Measurements from ENCODE around the gene TSEN15. TPM values are rescaled to one million over a fixed set of nuclear protein-coding genes. Genes with fewer than 3 reads are reported as not detected.

The TSEN15 gene
- total RNA-seq, 4 donors from 2014 or later, result 14.8 to 24.7 (median 21.3) TPM

DNA sequence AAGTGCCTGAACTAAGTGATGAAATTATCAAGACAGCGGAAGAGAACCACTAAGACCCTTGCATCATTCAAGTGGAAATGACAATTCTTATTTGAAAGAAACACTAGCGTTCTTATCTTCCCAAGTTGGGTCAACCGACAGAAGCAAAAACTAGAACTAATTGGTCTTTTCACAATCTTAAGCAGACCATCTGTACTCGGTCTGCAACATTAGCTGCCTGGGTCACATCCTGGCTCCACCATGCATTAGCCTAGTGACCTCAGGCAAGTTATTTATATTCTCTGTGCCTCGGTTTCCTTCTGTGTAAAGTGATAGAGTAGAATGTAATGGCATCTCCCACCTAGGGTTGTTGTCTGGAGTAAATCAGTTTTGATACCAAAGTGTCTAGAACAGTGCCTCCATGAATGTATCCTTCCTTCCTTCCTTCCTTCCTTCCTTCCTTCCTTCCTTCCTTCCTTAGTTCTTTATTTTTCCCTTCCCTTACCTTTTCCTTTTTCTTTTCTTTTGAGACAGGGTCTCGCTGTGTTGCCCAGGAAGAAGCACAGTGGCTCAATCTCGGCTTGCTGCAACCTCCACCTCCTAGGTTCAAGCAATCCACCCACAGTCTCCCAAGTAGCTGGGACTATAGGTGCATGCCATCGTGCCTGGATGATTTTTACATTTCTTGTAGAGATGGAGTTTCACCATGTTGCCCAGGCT lies 20.0 kb upstream of the TSEN15 start:
- Histone ChIP-seq H3K4me3 (no peak overlapping the region), H3K27ac (no peak overlapping the region), H3K9me3 (no peaks in the 10 kb centered on the region), H3K27me3 (peaks cover 14% of the 10 kb centered on the region), H3K36me3 (no peaks in the 10 kb centered on the region), H3K4me1 (peaks cover 17% of the 10 kb centered on the region)
- 89% methylated on average over 8 of the region's 8 CpGs for WGBS
- TF ChIP-seq EP300 (IDR thresholded peaks at IDR 0.05), result no peak
- no peak for TF ChIP-seq POLR2A (IDR thresholded peaks at IDR 0.05)
- TF ChIP-seq CTCF (IDR thresholded peaks at IDR 0.05), result no peak
- no peak for TF ChIP-seq POLR2AphosphoS5 (IDR thresholded peaks at IDR 0.05)
- no peak for DNase-seq (ENCODE audit: low spot score in 2 of 2)

GRCh38 chr1:184032306-184032929 lies 19.1 kb upstream of the TSEN15 start:
- 90% methylated on average over 2 of the region's 2 CpGs for WGBS
- H3K9me3 ChIP-seq, result no peaks in the 10 kb centered on the region
- peaks cover 23% of the 10 kb centered on the region for H3K27me3 ChIP-seq
- no peak for DNase-seq (ENCODE audit: low spot score in 2 of 2)
- TF ChIP-seq EP300 (IDR thresholded peaks at IDR 0.05) (no peak), CTCF (IDR thresholded peaks at IDR 0.05) (no peak), POLR2A (IDR thresholded peaks at IDR 0.05) (no peak), POLR2AphosphoS5 (IDR thresholded peaks at IDR 0.05) (no peak)
- H3K4me3 ChIP-seq, result no peak overlapping the region
- no peak overlapping the region for H3K27ac ChIP-seq
- H3K36me3 ChIP-seq, result no peaks in the 10 kb centered on the region
- peaks cover 26% of the 10 kb centered on the region for H3K4me1 ChIP-seq

DNA sequence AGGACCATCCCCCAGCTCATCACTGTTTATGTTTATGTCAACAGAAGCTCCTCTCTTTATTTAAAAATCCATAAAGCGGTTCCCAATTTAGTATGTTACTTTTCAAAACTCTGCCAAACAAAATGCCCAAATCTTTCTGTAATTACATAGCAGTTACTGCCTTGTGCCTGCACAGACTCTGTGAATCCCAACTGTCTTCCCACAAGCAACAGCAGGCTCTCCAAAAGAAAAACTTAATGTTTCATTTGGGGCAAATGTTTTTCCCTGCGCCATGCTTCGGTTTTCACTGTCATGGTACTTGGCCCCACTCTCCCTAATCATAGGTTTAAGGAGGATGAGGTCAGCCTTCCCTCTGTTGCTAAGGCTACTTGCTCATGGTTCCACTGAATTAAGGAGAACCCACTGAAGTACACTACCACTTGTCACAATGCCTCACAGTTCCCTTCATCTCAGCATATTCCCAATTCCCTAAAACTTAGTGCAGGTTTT lies 18.6 kb upstream of the TSEN15 start:
- TF ChIP-seq EP300 (IDR thresholded peaks at IDR 0.05) (no peak), POLR2AphosphoS5 (IDR thresholded peaks at IDR 0.05) (no peak), POLR2A (IDR thresholded peaks at IDR 0.05) (no peak), CTCF (IDR thresholded peaks at IDR 0.05) (no peak)
- DNase-seq (ENCODE audit: low spot score in 2 of 2), result no peak
- Histone ChIP-seq H3K9me3 (no peaks in the 10 kb centered on the region), H3K27me3 (peaks cover 23% of the 10 kb centered on the region), H3K4me3 (no peak overlapping the region), H3K36me3 (no peaks in the 10 kb centered on the region), H3K27ac (no peak overlapping the region), H3K4me1 (peaks cover 29% of the 10 kb centered on the region)
- WGBS, result 73% methylated on average over 3 of the region's 3 CpGs

DNA sequence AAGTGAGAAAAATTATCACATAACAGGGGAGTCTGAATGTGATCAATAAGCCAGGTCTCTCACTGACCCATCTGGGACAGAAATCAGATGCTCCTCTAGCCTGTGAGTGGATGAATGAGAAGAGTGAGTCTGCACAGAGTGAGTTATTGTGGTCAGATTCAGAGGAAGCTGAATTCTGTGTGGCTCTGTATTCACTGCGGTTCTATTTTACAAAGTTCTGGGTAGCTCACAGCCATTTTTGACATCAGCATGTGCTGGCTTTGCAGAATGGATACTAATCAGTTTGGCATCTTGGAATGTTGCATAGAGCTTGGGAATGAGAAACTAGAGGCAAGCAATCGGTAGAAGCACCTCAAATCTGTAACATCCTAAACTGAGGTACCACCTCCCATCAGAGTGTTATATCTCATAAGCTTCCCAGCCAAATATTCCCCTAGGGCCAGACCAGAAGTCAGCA lies 17.8 kb upstream of the TSEN15 start:
- no peaks in the 10 kb centered on the region for H3K9me3 ChIP-seq
- TF ChIP-seq POLR2A (IDR thresholded peaks at IDR 0.05) (no peak), POLR2AphosphoS5 (IDR thresholded peaks at IDR 0.05) (no peak), EP300 (IDR thresholded peaks at IDR 0.05) (no peak), CTCF (IDR thresholded peaks at IDR 0.05) (no peak)
- H3K4me1 ChIP-seq, result peaks cover 22% of the 10 kb centered on the region
- H3K27me3 ChIP-seq, result peaks cover 25% of the 10 kb centered on the region
- H3K36me3 ChIP-seq, result no peaks in the 10 kb centered on the region
- WGBS, result 65% methylated on average over 2 of the region's 2 CpGs
- H3K27ac ChIP-seq, result no peak overlapping the region
- H3K4me3 ChIP-seq, result no peak overlapping the region
- no peak for DNase-seq (ENCODE audit: low spot score in 2 of 2)

DNA sequence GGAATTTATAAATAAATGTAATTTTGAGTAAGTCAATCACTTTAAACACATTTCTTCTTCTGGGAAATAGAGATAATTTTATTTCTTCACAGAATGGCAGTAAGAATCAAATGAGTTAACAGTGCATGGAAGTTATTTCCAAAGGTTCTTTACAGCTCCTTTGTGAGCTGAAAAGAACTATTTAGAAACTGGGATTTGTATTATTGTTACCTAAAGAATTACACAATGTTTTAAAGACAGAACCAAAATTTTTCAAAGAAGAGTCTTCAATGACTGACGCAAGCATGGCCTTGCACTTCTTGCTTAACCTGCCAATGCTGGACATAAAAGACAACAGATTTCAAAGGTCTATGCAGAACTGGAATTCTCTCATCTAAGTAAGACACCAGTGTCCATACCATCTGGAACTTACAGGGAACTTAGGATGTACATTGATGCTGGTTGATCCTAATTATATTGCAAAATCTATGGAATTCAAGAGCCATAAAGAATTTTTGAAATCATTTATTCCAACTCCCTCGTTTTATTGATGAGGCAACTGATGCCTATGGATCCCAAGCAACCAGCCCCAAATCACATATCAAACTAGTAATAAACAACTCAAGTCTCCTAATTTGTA lies 16.7 kb upstream of the TSEN15 start:
- peaks cover 22% of the 10 kb centered on the region for H3K4me1 ChIP-seq
- no peaks in the 10 kb centered on the region for H3K9me3 ChIP-seq
- no peak overlapping the region for H3K27ac ChIP-seq
- 99% methylated on average over 2 of the region's 2 CpGs for WGBS
- DNase-seq (ENCODE audit: low spot score in 2 of 2), result no peak
- H3K27me3 ChIP-seq, result peaks cover 34% of the 10 kb centered on the region
- no peaks in the 10 kb centered on the region for H3K36me3 ChIP-seq
- no peak overlapping the region for H3K4me3 ChIP-seq
- TF ChIP-seq POLR2AphosphoS5 (IDR thresholded peaks at IDR 0.05), result no peak

All from suprapubic skin (tissue), 4 donors.